HG03159 (cell line): ENCODE results near the gene MBP.
A peak's percentile ranks its signal among the peaks of the same experiment; 100 is the strongest.

Source experiments
- ATAC-seq: cut with Tn5 transposase; IDR thresholded peaks from one replicate; pipeline ENCODE4 v1.9.1; 2021; ENCODE audit warnings: mild to moderate bottlenecking, moderate library complexity; ENCODE audit not compliant: unreplicated experiment

MBP gene

DNA sequence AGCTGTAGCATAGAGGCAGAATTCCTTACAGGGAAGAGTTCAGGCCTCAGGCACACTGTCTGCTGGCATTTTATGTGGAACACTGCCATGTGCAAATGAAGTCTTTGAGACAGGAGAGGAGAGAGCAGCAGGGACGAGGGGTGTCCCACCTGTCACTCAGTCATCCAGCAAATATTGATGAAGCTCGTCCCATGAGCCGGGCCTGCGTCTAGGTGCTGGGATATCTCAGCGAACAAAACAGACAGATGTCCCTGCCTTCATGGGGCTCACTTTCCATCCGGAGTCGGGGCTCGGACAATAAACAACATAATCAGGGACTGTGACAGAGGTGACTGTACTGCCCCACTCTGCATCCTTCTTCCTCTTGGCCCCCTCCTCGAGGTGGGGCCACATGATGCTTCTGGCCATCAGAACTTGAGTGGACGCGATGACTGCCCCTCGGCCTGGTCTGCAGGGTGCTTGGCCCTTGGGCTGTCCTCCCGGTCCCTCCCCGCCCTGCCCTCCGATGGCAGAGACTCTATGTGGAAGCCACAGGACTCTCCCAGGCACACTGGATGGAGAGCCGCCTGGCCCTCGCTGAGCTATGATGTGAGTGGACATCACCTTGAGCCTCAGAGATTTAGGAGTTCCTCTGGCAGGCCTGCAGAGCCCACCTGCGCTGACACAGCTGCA lies 78.8 kb downstream of the MBP start:
- ATAC-seq, result no peak

GRCh38 chr18:77052983-77053309 lies 79.6 kb downstream of the MBP start:
- peak; percentile 29 for ATAC-seq

DNA sequence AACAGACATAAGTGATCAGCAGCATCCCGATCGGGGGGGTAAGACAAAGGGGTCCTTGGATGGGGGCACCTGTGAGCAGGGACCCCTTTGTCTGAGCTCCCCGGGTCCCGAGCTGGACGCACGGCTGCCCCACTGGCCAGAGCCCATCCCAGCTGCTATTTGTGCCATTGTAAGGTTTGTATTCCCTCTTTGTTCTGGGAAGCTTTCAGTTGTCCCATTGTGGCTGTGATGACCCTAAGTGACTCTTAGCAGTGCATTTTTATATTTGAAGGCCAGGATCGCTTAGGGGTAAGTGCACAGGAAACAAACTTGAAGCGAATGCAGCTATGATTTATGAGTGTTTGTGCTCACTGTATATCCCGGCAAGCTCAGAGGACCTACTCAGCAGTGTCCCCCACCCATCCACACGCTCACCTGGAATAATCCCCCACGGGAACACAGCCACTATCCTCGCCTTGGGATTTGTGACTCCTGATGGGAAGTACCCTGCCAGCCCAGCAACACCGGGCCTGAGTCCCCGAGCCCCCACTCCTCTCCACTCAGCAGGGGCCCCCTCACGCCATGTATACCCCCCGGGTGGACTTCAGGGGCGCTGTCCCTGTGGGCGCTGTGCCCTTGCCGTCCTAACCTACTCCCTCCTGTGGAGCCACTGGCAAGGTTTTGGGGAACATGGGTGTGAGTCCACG lies 80.1 kb downstream of the MBP start:
- ATAC-seq, result no peak

DNA sequence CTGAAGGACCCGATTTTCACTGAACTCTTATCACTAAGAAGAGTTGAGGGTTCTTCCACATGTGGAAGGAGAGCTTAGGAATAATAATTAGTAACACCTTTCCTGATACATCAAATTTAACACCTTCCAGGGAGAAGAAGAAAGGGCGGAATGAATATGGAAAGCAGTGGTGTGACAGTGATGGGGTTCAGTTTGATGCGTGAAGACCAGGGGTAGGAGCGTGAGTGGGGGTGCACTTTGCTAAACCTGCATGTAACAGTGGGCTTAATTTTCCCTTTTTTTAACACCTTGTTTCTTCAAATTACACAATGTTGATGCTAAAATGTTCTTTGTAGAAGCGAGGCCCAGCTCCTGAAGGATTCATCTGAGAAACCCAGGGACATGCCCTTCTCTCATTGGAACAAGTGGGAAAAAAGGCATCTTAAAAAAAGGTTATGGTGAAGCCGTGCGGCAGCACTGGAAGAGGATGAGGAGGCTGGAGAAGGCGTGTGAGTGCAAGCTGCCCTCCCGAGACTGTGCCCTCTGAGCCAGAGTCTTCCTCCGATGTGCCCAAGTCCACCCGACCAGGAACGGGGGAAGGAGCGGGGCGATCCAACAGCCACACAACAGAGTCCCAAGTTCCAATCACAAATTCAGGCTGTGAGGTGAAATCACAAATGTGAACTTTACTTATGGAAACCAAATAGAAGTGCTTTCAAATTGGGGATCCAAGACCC lies 80.8 kb downstream of the MBP start:
- ATAC-seq, result no peak

DNA sequence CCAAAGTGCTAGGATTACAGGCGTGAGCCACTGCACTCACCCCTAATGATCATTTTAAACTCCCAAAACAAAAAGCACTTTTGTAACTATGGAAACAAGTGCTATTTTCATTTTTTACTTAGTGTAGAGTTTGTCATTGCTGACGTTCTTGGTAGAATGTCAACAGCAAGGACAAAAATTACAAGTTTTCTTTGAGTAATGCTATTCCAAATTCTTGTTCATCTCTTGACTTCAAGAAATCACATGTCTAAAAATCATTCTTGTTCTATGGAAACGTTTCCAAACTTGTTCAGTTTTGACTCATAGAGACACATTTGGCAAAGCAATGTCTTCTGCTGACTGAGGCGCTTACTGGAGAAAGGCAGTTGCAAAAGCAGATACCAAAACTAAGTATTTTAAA lies 82.6 kb downstream of the MBP start:
- no peak for ATAC-seq

DNA sequence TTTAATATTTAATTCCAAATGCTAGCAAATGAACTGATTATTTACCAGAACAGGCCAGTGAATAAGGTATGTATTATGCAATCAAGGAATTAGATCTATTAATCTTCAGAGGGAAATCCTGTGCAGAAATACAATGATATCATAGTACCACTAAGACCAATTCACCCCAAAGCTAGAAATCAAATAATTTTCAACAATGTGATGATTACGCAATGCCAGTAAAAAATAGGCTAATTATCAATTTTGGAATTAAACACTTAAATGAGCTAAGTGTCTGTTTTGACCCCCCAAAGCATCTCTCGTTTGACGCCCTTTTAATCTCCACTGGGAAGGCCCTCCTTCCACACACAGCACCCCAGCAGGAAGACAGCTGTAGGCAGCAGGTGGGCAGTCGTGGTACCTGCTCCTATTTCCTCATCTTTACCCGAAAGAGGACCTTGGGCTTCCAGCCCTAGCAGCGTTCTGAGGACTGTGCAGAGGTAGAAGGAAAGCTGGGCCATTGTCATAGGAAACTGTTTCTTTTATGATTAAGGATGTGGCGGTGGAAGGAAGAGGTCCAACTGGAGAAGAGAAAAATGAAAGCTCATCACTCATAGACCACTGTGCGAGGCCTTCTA lies 84.7 kb downstream of the MBP start:
- no peak for ATAC-seq

- no peak for ATAC-seq
Observed at GRCh38 chr18:77046994-77047393, 85.6 kb downstream of the MBP start.

- ATAC-seq, result no peak
Observed at GRCh38 chr18:77046409-77046808, 86.2 kb downstream of the MBP start.

DNA sequence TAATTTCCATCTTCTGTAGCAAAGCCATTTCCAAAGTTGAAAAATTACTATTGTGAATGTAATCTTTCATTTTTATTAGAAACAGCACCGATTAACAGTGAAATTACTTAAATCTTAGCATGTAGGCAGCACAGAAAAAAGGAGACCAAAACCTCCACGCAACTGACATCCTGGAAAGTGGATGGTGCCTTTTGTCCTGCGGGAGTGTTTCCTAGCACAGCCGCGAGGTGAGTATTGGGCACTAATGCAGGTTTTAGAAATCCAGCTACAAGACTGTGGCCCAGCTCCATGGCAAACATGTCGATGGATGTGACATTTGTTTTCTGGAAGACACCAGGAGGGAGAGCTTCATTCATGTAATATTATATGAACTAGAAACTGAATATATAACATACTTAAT lies 86.9 kb downstream of the MBP start:
- no peak for ATAC-seq

GRCh38 chr18:77044866-77045664 lies 87.5 kb downstream of the MBP start:
- ATAC-seq, result no peak

- no peak for ATAC-seq
Observed at GRCh38 chr18:77043541-77044280, 88.9 kb downstream of the MBP start.

GRCh38 chr18:77042583-77042982 lies 90.0 kb downstream of the MBP start:
- no peak for ATAC-seq

- no peak for ATAC-seq
Observed at GRCh38 chr18:77039196-77040130, 93.1 kb downstream of the MBP start.

- ATAC-seq, result no peak
Observed at GRCh38 chr18:77038182-77038858, 94.3 kb downstream of the MBP start.

DNA sequence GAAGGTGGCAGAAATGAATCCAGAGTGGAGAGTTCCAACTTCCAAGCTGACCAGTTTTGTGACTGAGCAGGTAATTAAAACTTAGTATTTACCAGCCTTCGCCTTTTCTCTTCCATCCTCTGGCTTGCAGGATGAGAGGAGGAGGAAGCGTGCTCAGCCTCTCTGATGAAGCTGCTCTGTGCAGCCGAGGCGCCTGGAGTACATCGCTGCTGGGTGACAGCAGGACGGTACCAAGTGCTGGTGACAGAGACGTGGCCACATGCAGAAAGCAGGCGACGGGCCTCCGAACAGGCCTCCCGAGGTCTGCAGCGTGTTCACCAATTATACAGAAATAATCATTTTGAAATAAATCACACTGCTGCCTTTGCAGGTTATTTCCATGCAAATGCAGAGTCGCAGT lies 95.0 kb downstream of the MBP start:
- no peak for ATAC-seq

DNA sequence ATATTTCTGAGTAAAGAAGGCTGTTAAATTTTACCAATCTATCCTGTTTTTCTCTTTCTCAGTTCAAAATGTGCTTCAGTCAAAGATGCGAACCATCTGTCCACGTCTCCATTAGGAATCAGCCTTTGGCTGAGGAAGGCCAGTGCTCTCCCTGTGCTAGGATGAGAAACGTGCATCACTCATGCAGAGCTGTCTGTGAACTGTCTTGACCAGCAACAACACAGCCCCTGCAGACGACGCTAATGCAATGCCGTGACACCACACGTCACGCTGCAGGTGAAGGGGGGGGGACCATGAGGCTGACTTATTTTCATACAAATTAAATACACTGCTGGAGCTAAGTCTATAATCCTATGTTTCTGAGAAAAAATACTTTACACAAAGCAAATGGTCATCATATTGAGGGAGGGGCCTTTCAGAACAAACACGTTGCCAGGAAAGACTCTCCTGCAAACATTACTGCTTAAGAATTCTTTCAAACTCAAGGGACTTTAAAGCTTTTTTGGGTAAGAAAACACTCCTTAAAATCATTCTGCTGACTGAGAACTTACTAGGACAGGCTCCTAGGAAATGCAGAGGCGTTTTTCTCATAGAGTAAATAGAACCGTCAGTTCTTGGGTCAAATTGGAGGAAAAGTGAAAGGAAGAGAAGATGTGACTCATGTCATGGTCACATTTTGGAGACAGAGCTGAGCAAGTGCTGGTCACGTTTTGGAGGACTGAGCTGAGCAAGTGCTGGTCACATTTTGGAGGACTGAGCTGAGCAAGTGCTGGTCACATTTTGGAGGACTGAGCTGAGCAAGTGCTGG lies 97.0 kb downstream of the MBP start:
- ATAC-seq, result no peak

GRCh38 chr18:77033575-77033974 lies 99.0 kb downstream of the MBP start:
- no peak for ATAC-seq

DNA sequence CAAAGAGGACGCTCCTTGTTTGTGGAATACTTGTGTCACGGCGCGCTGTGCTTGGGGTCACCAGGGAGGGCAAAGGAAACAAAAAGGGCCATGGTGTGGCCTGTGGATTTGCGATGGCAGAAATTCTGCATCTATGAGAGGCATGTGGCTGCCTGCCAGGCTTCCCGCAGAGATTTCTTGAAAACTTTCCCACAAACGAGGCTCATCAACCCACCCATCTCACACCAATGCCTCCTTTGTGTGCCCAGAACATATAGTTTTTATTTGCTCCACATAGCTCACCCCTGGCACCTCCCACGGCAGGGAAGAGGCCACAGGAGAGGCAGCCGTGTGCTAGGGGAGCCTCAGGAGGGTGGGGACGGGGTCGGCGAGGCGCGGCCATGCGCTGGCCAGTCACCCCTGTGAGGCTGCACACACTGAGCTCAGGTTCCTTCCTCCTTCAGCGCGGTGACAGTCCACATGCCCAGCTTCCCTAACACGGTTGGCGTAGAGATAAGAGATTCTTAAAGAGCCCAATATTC lies 100.3 kb downstream of the MBP start:
- ATAC-seq, result no peak
